GM23338 (cell line): ENCODE data around the gene TCF7L2. TPM values are rescaled to one million over a fixed set of nuclear protein-coding genes. Genes with fewer than 3 reads are reported as not detected.

Experiments used
- ATAC-seq: fragments of 200-7000 bp; cut with Tn5 transposase; 3 replicates; pipeline ENCODE4 v1.9.1; 2020
- DNase-seq: peaks from one replicate; pipeline ENCODE4 v3.0.0-alpha.2; 2015; ENCODE audit warnings: low spot score
- H2AFZ ChIP-seq: fragments of 200-600 bp; sonication (generic); 2 replicates; pipeline ENCODE4 v1.8.0; 2016; ENCODE audit warnings: antibody characterized with exemption, mild to moderate bottlenecking, moderate library complexity
- H3F3A ChIP-seq: fragments of 200-600 bp; sonication (generic); replicated peaks from 2 replicates; pipeline ENCODE4 v1.8.0; 2017; ENCODE audit warnings: antibody characterized with exemption, mixed run types, low read depth
- H3K27ac ChIP-seq: fragments of 200-600 bp; sonication (generic); 2 replicates; pipeline ENCODE4 v1.6.1; 2016; ENCODE audit warnings: low read depth
- H3K27me3 ChIP-seq: fragments of 200-600 bp; sonication (generic); 2 replicates; pipeline ENCODE4 v1.8.0; 2016; ENCODE audit warnings: mild to moderate bottlenecking, mixed run types, moderate library complexity; ENCODE audit not compliant: insufficient read depth
- H3K36me3 ChIP-seq: fragments of 200-600 bp; sonication (generic); 2 replicates; pipeline ENCODE4 v1.8.0; 2016; ENCODE audit warnings: mild to moderate bottlenecking; ENCODE audit not compliant: insufficient read depth
- H3K4me1 ChIP-seq: fragments of 200-600 bp; sonication (generic); 2 replicates; pipeline ENCODE4 v1.8.0; 2016; ENCODE audit warnings: mild to moderate bottlenecking, moderate library complexity; ENCODE audit not compliant: insufficient read depth
- H3K4me2 ChIP-seq: fragments of 200-600 bp; sonication (generic); 2 replicates; pipeline ENCODE4 v1.7.1; 2017; ENCODE audit warnings: mixed run types
- H3K4me3 ChIP-seq: fragments of 200-600 bp; sonication (generic); 2 replicates; pipeline ENCODE4 v1.6.1; 2016; ENCODE audit warnings: mixed run types
- H3K79me2 ChIP-seq: fragments of 200-600 bp; sonication (generic); replicated peaks from 2 replicates; pipeline ENCODE4 v1.8.0; 2017; ENCODE audit warnings: mild to moderate bottlenecking; ENCODE audit not compliant: insufficient read depth
- H3K9me2 ChIP-seq: fragments of 200-600 bp; sonication (generic); 2 replicates; pipeline ENCODE4 v1.8.0; 2017; ENCODE audit not compliant: insufficient read depth
- H4K20me1 ChIP-seq: fragments of 200-600 bp; sonication (generic); replicated peaks from 2 replicates; pipeline ENCODE4 v1.8.0; 2017; ENCODE audit warnings: mild to moderate bottlenecking; ENCODE audit not compliant: insufficient read depth
- H3K27ac Mint-ChIP-seq: 2 replicates; pipeline ENCODE4 v1.8.0; 2020; ENCODE audit warnings: inconsistent platforms, mild to moderate bottlenecking, moderate library complexity, mixed read lengths
- H3K27me3 Mint-ChIP-seq: 3 replicates; pipeline ENCODE4 v1.8.0; 2022; ENCODE audit warnings: low read depth, mild to moderate bottlenecking, moderate library complexity, mixed read lengths, inconsistent platforms; ENCODE audit not compliant: insufficient read depth, poor library complexity
- H3K36me3 Mint-ChIP-seq: 3 replicates; pipeline ENCODE4 v1.8.0; 2021; ENCODE audit warnings: low read depth, mild to moderate bottlenecking, inconsistent platforms, moderate library complexity, mixed read lengths
- H3K4me1 Mint-ChIP-seq: 3 replicates; pipeline ENCODE4 v1.8.0; 2020; ENCODE audit warnings: mild to moderate bottlenecking, inconsistent platforms, mixed read lengths
- H3K4me3 Mint-ChIP-seq: 3 replicates; pipeline ENCODE4 v1.8.0; 2021; ENCODE audit warnings: moderate library complexity, mild to moderate bottlenecking, inconsistent platforms, mixed read lengths
- H3K9me3 Mint-ChIP-seq: 3 replicates; pipeline ENCODE4 v1.8.0; 2020; ENCODE audit warnings: moderate library complexity, mild to moderate bottlenecking, inconsistent platforms, mixed read lengths
- CREB1 ChIP-seq: fragments of 250-450 bp; sonication (Bioruptor Pico); IDR thresholded peaks from 2 replicates; pipeline ENCODE4 v1.5.0; 2020; ENCODE audit warnings: low read depth, mild to moderate bottlenecking, moderate library complexity
- EZH2phosphoT487 ChIP-seq: fragments of 200-600 bp; sonication (generic); IDR thresholded peaks from one replicate; pipeline ENCODE4 v1.8.1; 2018; ENCODE audit warnings: antibody characterized with exemption; ENCODE audit not compliant: unreplicated experiment
- JUNB ChIP-seq: IDR thresholded peaks from one replicate; pipeline ENCODE4 v1.6.1; 2016; ENCODE audit warnings: antibody characterized with exemption; ENCODE audit not compliant: unreplicated experiment
- NANOG ChIP-seq: IDR thresholded peaks from 2 replicates; pipeline ENCODE4 v1.6.1; 2016; ENCODE audit warnings: antibody characterized with exemption, borderline replicate concordance
- POLR2AphosphoS5 ChIP-seq: IDR thresholded peaks from 2 replicates; pipeline ENCODE4 v1.6.1; 2016; ENCODE audit warnings: antibody characterized with exemption, low read depth
- STAT1 ChIP-seq: IDR thresholded peaks from one replicate; pipeline ENCODE4 v1.6.1; 2016; ENCODE audit warnings: antibody characterized with exemption; ENCODE audit not compliant: unreplicated experiment
- ZNF114 ChIP-seq: fragments of 250-450 bp; sonication (Bioruptor Pico); IDR thresholded peaks from 2 replicates; pipeline ENCODE4 v1.5.0; 2020; ENCODE audit warnings: mild to moderate bottlenecking, moderate library complexity
- ZNF331 ChIP-seq: fragments of 250-450 bp; sonication (Bioruptor Pico); IDR thresholded peaks from 2 replicates; pipeline ENCODE4 v1.5.0; 2020; ENCODE audit warnings: low read depth, mild to moderate bottlenecking, moderate library complexity
- polyA plus RNA-seq: library from polyadenylated mRNA; unstranded; fragments of >200 nt; fragmentation: Nextera tagmentation; extraction: Ambion mirVana; gene quantifications from 2 replicates; pipeline ENCODE4 v1.2.1, GENCODE V29; 2016
- total RNA-seq: library from RNA; depleted of rRNA; stranded (reverse); fragments of >200 nt; shearing (Covaris generic); gene quantifications from 2 replicates; pipeline ENCODE4 v1.2.3, GENCODE V29; 2014
- TF ChIP-seq, protein P1 (sequence below): fragments of 250-450 bp; sonication (Bioruptor Pico); IDR thresholded peaks from 2 replicates; pipeline ENCODE4 v1.5.0; 2020; ENCODE audit warnings: mild to moderate bottlenecking, moderate library complexity
- TF ChIP-seq, protein P2 (sequence below): IDR thresholded peaks from 2 replicates; pipeline ENCODE4 v1.6.1; 2016; ENCODE audit warnings: antibody characterized with exemption

The TCF7L2 gene
- total and polyA plus RNA-seq, 2 experiments from 2014 or later, result 32.2 to 80.8 TPM

DNA sequence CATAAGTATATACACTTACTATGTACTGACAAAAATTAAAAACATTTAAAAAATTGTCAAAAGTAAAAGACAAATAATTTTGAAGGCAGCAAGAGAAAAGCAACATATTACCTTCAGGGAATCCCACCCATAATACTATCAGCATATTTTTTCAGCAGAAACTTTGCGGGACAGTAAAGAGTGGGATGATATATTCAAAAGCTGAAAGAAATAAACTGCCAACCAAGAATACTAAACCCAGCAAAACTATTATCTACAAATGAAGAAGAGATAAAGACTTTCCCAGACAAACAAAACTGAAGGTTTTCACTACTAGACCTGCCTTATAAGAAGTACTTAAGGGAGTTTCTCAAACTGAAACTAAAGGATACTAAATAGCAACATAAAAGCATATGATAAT is 257.9 kb downstream of the TCF7L2 start (continued):
- TF ChIP-seq, protein P1, sequence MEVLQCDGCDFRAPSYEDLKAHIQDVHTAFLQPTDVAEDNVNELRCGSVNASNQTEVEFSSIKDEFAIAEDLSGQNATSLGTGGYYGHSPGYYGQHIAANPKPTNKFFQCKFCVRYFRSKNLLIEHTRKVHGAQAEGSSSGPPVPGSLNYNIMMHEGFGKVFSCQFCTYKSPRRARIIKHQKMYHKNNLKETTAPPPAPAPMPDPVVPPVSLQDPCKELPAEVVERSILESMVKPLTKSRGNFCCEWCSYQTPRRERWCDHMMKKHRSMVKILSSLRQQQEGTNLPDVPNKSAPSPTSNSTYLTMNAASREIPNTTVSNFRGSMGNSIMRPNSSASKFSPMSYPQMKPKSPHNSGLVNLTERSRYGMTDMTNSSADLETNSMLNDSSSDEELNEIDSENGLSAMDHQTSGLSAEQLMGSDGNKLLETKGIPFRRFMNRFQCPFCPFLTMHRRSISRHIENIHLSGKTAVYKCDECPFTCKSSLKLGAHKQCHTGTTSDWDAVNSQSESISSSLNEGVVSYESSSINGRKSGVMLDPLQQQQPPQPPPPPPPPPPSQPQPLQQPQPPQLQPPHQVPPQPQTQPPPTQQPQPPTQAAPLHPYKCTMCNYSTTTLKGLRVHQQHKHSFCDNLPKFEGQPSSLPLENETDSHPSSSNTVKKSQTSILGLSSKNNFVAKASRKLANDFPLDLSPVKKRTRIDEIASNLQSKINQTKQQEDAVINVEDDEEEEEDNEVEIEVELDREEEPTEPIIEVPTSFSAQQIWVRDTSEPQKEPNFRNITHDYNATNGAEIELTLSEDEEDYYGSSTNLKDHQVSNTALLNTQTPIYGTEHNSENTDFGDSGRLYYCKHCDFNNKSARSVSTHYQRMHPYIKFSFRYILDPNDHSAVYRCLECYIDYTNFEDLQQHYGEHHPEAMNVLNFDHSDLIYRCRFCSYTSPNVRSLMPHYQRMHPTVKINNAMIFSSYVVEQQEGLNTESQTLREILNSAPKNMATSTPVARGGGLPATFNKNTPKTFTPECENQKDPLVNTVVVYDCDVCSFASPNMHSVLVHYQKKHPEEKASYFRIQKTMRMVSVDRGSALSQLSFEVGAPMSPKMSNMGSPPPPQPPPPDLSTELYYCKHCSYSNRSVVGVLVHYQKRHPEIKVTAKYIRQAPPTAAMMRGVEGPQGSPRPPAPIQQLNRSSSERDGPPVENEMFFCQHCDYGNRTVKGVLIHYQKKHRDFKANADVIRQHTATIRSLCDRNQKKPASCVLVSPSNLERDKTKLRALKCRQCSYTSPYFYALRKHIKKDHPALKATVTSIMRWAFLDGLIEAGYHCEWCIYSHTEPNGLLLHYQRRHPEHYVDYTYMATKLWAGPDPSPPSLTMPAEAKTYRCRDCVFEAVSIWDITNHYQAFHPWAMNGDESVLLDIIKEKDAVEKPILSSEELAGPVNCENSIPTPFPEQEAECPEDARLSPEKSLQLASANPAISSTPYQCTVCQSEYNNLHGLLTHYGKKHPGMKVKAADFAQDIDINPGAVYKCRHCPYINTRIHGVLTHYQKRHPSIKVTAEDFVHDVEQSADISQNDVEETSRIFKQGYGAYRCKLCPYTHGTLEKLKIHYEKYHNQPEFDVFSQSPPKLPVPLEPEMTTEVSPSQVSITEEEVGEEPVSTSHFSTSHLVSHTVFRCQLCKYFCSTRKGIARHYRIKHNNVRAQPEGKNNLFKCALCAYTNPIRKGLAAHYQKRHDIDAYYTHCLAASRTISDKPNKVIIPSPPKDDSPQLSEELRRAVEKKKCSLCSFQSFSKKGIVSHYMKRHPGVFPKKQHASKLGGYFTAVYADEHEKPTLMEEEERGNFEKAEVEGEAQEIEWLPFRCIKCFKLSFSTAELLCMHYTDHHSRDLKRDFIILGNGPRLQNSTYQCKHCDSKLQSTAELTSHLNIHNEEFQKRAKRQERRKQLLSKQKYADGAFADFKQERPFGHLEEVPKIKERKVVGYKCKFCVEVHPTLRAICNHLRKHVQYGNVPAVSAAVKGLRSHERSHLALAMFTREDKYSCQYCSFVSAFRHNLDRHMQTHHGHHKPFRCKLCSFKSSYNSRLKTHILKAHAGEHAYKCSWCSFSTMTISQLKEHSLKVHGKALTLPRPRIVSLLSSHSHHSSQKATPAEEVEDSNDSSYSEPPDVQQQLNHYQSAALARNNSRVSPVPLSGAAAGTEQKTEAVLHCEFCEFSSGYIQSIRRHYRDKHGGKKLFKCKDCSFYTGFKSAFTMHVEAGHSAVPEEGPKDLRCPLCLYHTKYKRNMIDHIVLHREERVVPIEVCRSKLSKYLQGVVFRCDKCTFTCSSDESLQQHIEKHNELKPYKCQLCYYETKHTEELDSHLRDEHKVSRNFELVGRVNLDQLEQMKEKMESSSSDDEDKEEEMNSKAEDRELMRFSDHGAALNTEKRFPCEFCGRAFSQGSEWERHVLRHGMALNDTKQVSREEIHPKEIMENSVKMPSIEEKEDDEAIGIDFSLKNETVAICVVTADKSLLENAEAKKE, result no peak
- TF ChIP-seq ZNF114 (CRISPR knock-in tag) (no peak), ZNF331 (CRISPR knock-in tag) (no peak), JUNB (no peak), CREB1 (no peak), NANOG (no peak), EZH2phosphoT487 (no peak), STAT1 (no peak)
- TF ChIP-seq, protein P2, sequence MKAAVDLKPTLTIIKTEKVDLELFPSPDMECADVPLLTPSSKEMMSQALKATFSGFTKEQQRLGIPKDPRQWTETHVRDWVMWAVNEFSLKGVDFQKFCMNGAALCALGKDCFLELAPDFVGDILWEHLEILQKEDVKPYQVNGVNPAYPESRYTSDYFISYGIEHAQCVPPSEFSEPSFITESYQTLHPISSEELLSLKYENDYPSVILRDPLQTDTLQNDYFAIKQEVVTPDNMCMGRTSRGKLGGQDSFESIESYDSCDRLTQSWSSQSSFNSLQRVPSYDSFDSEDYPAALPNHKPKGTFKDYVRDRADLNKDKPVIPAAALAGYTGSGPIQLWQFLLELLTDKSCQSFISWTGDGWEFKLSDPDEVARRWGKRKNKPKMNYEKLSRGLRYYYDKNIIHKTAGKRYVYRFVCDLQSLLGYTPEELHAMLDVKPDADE, result no peak

DNA sequence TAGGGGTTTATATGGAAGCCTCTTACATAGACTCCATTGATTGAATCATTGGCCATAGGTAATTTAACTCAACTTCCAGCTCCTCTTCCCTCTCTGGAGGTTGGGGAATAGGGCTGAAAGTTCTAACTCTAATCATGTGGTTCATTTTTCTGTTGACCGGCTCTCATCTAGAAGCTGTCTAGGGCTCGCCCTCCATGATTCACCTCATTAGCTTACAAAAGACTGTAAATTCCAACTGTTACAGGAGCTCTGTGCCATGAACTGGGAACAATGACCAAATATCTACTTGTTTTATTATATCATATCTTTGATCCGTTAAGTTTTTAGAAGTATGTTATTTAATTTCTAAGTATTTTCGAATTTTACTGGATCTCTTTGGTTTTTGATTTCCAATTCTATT is 263.0 kb downstream of the TCF7L2 start:
- no peaks in the 10 kb centered on the region for H3K27me3 Mint-ChIP-seq
- no peak overlapping the region for H3K27ac Mint-ChIP-seq
- H3K4me1 Mint-ChIP-seq, result peaks cover 2% of the 10 kb centered on the region; the same call in 1 of the 3 replicates
- H3K9me3 Mint-ChIP-seq, result no peaks in the 10 kb centered on the region; the same call in 1 of the 3 replicates
- H3K79me2 ChIP-seq, result no peaks in the 10 kb centered on the region
- no peak overlapping the region for H3K4me3 Mint-ChIP-seq
- no peak overlapping the region for H3K4me3 ChIP-seq
- H3K36me3 ChIP-seq, result no peaks in the 10 kb centered on the region
- no peak overlapping the region for H2AFZ ChIP-seq
- H3K27me3 ChIP-seq, result no peaks in the 10 kb centered on the region
- H3K36me3 Mint-ChIP-seq, result no peaks in the 10 kb centered on the region
- no peak for TF ChIP-seq POLR2AphosphoS5
- no peak overlapping the region for H3K27ac ChIP-seq
- H3K4me2 ChIP-seq, result no peak overlapping the region
- DNase-seq, result no peak
- no peaks in the 10 kb centered on the region for H3K9me2 ChIP-seq
- no peaks in the 10 kb centered on the region for H3K4me1 ChIP-seq
- no peaks in the 10 kb centered on the region for H3F3A ChIP-seq
- ATAC-seq, result no peak
- H4K20me1 ChIP-seq, result no peaks in the 10 kb centered on the region
